HG02610 (cell line): Measurements from ENCODE around the gene ANKRD33B.
A peak's percentile ranks its signal among the peaks of the same experiment; 100 is the strongest.
"Not testable (repeated sequence)": the region's sequence is repeated elsewhere in the genome, so short reads cannot be mapped to it uniquely, and the experiment has no call there.

Experiments used
- ATAC-seq: cut with Tn5 transposase; IDR thresholded peaks from one replicate; pipeline ENCODE4 v1.9.1; 2021; ENCODE audit warnings: mild to moderate bottlenecking, moderate library complexity; ENCODE audit not compliant: unreplicated experiment

ANKRD33B gene

GRCh38 chr5:10591159-10591558 lies 27.3 kb downstream of the ANKRD33B start:
- ATAC-seq, result no peak

GRCh38 chr5:10591966-10592365 lies 28.1 kb downstream of the ANKRD33B start:
- ATAC-seq, result no peak

GRCh38 chr5:10592601-10593000 lies 28.7 kb downstream of the ANKRD33B start:
- peak; percentile 39 for ATAC-seq

- ATAC-seq, result no peak
These were observed 29.8 kb downstream of the ANKRD33B start for GRCh38 chr5:10593531-10594181.

DNA sequence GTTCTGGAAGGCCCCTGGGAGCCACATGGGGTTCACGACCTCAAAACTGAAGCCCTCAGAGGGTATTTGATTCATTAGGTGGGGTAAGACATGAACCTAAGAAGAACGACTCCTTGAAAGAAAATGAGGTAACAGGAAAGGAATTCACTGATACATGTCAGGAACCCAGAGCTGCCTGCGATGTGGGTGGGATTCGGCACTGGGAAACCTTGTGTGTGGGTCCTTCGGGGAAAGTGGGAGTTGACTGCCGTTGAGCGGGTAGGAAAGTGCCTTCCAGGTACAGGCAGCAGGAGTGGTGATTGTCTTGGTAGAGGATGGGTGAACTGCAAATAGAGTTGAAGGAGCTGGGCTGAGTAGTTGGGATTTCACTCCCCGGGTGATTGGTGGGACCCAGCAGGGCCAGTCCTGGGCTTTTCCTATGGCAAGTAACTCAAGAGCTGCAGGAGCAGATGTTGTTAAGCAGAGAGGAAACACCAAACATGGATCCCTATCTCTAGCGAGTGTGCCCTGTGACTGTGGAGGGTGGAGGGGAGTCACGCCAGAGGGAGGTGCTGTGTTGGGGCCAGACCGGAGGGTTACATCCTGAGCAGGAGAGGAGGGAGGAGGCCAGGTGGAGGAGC lies 30.8 kb downstream of the ANKRD33B start:
- no peak for ATAC-seq

DNA sequence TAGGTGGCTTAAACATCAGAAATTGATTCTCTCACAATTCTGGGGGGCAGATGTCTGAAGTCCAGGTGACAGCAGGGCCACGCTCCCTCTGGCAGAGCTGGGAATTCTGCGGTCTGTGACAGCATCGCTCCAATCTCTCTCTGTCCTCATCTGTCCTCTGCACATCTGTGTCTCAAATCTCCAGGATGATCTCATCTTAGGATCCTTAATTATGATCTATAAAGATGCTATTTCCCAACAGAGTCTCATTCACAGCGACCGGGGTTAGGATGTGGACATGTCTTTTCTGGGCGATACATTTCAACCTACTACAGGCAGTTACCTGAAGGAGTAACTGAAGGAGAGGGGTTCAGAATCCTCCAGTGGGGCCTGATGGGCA lies 31.4 kb downstream of the ANKRD33B start:
- no peak for ATAC-seq

- ATAC-seq, result peak; percentile 68
These were observed 31.9 kb downstream of the ANKRD33B start for GRCh38 chr5:10595672-10596309.

DNA sequence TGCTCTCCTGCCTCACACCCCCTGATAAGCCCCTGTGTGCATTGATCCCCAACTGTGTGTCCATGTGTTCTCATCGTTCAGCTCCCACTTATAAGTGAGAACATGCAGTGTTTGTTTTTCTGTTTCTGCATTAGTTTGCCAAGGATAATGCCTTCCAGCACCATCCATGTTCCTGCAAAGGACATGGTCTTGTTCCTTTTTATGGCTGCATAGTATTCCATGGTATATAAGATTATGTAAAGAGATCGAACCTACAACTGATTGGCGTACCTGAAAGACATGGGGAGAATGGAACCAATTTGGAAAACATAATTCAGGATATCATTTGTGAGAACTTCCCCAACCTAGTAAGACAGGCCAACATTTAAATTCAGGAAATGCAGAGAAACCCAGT lies 32.4 kb downstream of the ANKRD33B start:
- no peak for ATAC-seq

GRCh38 chr5:10596886-10597451 lies 33.1 kb downstream of the ANKRD33B start:
- no peak for ATAC-seq

DNA sequence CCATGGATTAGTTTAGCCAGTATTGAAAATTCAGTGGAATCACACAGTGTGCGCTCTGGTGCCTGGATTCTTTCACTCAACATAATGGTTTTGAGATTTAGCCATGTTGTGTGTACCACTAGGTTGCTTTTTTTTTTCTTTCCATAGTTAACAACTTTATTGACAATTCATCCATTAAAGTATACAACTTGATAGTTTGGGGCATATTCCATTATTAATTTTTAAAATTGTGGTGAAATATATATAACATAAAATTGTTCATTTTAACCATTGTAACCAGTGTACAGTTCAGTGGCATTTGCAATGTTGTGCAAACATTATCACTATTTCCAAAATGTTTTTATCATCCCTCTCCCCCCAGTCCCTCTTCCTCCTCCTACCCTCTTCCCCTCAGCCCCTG lies 35.2 kb downstream of the ANKRD33B start:
- no peak for ATAC-seq

GRCh38 chr5:10599862-10600284 lies 36.0 kb downstream of the ANKRD33B start:
- ATAC-seq, result no peak

GRCh38 chr5:10600626-10601245 lies 36.9 kb downstream of the ANKRD33B start:
- peak; percentile 84 for ATAC-seq

GRCh38 chr5:10601246-10602030 lies 37.6 kb downstream of the ANKRD33B start:
- peak; percentile 62 for ATAC-seq

DNA sequence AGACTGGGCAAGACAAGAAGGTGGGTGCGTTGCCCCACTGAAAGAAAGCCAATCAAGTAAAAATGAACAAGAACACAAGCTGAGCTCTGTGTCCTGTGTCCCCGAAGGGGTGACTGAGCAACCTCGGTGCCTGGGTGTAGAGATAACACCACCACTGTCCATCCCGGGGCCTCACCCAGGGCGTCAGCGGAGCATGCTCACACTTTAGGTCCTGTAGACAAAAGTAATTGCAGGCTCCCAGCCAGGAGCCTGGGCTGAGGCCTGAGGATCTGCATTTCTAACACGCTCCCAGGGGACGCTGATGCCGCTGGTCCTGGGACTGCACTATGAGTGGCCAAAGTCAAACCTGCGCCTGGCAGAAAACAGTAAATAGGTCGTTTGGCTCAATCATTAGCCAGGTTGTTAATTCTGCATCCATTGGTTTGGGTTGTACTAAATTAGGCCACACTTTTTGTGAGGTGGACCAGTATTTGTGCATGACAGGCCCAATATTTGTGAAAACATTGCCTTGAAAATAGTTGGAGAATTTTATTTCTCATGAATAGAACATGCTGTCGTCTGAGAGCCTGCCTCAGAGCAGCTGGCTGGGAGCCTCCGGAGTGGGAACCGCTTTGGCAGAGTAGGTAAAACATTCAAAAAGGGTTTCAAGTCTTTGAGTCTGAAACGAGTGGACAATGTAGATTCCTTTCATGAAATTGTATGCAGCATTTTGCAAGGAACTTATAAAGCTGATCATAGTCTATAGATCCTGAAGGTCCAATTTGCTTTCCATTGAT lies 38.3 kb downstream of the ANKRD33B start:
- no peak for ATAC-seq

DNA sequence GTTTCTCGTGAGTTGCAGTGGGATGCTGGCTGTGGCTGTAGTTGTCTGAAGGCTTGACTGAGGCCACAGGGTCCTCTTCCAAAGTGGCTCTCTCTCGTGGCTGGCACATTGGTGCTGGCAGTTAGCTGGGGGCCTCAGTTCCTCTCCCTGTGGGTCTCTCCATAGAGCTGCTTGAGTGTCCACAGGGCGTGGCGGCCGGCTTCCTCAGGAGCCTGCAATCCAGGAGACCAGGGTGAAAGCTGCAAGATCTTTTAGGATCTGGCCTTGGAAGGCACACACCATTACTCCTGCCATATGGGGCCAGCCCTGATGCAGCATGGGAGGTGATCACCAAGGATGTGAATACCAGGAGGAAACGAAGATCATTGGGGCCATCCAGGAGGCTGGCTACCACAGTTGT lies 41.1 kb downstream of the ANKRD33B start:
- no peak for ATAC-seq

- not testable (repeated sequence) for ATAC-seq
These were observed 42.8 kb downstream of the ANKRD33B start for GRCh38 chr5:10606632-10607022.

GRCh38 chr5:10607023-10607665 lies 43.3 kb downstream of the ANKRD33B start:
- peak; percentile 83 for ATAC-seq

- peak; percentile 69 for ATAC-seq
These were observed 43.8 kb downstream of the ANKRD33B start for GRCh38 chr5:10607666-10608073.

- ATAC-seq, result not testable (repeated sequence)
These were observed 44.2 kb downstream of the ANKRD33B start for GRCh38 chr5:10608081-10608480.
